PC-3 (cell line): ENCODE data around the gene PLIN4.

ENCODE experiments used
- EZH2 ChIP-seq: fragments of 300-600 bp; sonication (generic); IDR thresholded peaks from one replicate; pipeline ENCODE4 v1.6.1; 2017; ENCODE audit warnings: antibody characterized with exemption, mild to moderate bottlenecking, low read length; ENCODE audit not compliant: unreplicated experiment
- EZH2phosphoT487 ChIP-seq: fragments of 300-600 bp; sonication (generic); IDR thresholded peaks from 2 replicates; pipeline ENCODE4 v1.6.1; 2018; ENCODE audit warnings: mild to moderate bottlenecking, antibody characterized with exemption, low read length, borderline replicate concordance
- TF ChIP-seq, protein P1 (sequence below): fragments of 300-600 bp; sonication (generic); conservative IDR thresholded peaks from 2 replicates; pipeline ENCODE4 v1.5.1; 2017; ENCODE audit warnings: antibody characterized with exemption, low read depth, mild to moderate bottlenecking, low read length

DNA sequence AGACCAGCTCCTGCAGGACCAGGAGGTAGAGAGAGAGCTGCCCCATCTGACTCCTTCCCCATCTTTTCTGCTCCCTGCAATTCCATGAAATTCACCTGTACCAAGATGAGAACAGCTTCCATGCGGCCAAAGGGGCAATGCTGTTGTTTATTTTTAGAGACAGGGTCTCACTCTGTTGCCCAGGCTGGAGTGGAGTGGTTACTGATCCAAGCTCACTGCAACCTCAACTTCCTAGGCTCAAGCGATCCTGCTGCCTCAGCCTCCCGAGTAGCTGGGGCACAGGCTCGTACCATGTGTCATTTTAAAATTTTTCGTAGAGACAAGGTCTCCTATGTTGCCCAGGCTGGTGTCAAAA is 3.6 kb upstream of the PLIN4 start:
- TF ChIP-seq, protein P1, sequence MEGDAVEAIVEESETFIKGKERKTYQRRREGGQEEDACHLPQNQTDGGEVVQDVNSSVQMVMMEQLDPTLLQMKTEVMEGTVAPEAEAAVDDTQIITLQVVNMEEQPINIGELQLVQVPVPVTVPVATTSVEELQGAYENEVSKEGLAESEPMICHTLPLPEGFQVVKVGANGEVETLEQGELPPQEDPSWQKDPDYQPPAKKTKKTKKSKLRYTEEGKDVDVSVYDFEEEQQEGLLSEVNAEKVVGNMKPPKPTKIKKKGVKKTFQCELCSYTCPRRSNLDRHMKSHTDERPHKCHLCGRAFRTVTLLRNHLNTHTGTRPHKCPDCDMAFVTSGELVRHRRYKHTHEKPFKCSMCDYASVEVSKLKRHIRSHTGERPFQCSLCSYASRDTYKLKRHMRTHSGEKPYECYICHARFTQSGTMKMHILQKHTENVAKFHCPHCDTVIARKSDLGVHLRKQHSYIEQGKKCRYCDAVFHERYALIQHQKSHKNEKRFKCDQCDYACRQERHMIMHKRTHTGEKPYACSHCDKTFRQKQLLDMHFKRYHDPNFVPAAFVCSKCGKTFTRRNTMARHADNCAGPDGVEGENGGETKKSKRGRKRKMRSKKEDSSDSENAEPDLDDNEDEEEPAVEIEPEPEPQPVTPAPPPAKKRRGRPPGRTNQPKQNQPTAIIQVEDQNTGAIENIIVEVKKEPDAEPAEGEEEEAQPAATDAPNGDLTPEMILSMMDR, result no peak
- no peak for TF ChIP-seq EZH2
- TF ChIP-seq EZH2phosphoT487, result no peak
